DMS53 (cell line): Measurements from ENCODE around the gene C6orf120.

Experiments used
- DNase-seq: peaks from one replicate; lab custom pipeline; 2025; lab: John Stamatoyannopoulos, UW

Gene C6orf120

DNA sequence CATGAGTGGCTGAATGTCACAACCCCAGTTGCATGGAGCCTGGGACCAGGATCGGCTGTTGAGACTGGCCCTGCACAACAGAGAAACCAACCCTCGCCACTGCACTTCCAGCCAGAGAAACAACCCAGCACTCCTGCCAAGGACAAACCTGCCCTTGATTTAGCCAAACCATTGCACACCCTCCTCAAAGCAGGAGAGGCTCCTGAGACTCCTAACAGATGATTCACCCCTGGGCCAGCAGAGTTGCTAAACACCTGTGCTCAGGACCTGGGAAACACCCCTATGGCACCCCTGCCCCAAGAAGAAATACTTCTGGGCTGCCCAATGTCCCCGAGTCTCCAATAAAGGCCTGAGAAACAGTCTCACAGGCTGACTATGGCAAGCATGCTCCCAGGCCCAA lies 17.9 kb upstream of the C6orf120 start:
- DNase-seq, result no peak

DNA sequence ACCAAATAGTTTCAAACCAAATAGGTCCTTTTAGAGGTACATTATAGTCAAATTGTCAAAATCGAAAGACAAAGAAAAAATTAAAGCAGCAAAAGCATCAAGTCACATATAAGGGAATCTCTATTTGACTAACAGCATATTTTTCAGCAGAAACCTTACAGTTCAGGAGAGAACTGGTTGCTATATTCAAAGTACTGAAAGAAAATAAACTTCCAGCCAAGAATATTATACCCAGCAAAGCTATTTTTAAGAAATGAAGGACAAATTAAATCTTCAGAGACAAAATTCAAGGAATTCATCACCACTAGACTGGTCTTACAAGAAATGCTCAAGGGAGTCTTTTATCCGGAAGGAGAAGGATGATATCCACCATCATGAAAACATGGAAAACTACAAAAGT lies 16.1 kb upstream of the C6orf120 start:
- no peak for DNase-seq

DNA sequence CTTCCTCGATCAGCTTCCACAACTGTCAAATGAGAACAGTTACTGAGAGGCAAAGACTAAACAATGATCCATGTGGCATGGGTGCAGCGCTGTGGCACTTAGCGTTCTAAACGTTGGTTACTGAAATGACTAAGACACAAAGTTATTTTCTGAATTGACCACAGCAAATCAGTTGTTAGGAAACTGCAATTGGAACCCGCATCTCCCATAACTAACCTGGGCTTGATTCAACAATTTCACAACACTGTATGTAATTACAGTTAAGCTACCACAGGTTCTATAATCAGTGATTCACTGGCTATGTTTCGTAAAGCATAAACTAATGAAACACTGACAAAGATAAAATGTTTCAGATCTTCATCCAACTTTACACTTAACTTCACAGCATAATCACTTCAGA lies 12.6 kb upstream of the C6orf120 start:
- no peak for DNase-seq

DNA sequence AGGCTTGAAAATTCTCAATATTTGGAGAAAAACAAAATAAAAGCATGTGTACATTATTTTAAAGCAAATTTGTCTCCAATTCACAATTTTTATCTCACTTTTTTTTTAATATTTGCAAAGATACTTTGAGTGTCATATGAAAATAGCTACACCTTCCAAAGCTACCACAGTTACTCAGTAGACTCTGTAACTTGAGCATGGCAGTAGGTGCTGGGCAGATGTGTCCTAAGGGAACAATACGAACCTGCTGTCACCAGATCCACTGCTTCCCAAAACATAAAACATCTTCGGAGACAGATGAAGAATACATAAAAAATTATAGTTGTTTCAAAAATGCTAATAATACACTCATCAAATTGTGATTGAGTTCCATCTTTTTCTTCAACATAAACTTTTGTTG lies 10.7 kb upstream of the C6orf120 start:
- no peak for DNase-seq

DNA sequence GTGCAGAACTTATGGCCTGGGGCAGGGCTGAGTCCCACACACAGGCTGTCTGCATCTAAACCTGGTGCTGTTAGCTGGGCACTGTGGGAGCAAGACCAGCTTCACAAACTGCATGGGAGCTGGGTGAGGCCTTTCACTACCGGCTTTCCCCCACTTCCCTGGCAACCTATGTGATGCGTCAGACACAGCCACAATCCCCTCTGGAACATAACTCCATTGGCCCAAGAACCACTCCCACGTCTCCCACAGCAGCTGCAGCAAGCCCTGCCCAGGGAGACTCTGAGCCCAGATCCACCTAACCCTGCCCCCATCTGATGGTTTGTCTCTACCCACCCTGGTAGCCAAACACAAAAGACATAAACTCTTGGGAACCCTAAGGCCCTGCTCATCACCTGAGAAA lies 9.4 kb upstream of the C6orf120 start:
- DNase-seq, result no peak

DNA sequence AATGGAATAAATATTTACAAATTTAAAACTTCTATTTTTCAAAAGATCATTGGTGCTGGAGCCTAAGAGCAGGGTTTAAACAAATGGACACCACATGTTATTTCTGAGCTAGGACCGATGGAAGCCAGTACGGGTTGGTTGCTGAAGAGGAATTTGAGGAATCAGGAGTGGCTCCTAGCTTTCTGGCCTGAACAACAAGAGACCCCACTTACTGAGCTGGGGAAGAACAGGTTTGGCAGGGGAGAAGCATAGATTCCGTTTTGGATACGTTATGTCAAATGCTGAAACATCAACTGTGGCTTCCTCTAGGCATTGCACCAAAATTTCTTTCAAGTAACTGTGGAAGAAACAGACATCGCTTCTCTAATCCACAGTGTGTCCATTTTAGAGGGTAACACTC lies 6.8 kb upstream of the C6orf120 start:
- no peak for DNase-seq

DNA sequence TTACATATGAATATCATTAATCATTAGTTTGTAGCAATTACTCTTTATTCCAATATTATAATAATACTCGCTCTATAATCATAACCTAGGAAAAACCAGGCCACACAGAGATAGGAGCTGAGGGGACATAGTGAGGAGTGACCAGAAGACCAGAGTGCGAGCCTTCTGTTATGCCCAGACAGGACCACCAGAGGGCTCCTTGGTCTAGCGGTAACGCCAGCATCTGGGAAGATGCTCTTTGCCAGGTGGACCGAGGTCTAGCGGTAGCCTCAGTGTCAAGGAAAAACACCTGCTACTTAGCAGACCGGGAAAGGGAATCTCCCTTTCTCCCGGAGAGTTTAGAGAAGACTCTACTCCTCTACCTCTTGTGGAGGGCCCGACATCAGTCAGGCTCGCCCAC lies 4.8 kb upstream of the C6orf120 start:
- DNase-seq, result peak; percentile 29

DNA sequence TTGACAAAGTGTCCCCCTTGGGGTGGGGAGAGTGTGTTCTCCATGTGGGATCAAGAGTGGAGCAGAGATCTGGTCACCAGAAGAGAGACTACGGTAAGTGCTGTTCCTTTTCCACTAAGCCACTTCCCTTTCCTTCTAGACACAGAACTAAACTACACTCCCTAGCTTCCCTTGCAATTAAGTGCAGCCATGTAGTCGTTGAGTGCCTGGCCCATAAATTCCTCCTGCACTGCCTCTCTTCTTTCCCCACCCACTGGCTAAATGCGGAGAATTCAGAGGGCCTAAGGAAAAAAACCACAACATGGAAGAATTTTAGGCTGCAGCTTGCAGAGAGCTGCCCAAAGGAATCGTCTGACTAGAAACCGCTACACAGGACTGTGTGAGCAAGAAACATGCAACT lies 1.6 kb upstream of the C6orf120 start:
- DNase-seq, result no peak

DNA sequence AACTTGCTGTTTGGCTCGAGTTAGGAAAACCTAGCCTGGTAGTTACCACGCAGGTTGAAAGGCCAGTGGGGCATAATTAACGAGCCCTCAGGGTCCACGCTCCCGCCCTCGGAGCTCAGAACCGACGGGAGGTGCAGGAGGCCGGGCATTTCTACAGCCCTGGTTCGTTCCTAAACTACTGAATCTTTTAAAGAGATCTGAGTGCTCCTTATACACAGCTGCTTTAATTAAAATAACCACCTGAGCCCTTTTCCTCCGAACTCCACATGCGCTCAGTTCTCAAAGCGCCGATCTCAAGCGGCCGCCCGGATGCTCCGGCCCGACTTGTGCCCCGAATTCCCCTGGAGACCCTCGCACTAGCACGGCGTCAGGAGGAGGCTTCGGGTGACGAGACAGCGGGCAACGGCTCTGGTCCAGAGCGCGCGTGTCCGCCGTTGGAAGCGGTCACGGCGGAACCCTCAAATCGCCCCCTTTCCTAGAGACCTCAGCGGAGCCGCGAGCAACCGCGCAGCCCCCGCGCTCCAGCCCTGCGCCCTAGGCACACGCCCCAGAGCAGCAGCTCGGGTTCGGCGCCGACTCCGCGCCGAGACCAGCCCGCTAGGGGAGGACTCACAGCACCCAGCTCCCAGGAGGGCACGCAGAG lies 494 bp upstream of the C6orf120 start:
- DNase-seq, result peak; percentile 58

DNA sequence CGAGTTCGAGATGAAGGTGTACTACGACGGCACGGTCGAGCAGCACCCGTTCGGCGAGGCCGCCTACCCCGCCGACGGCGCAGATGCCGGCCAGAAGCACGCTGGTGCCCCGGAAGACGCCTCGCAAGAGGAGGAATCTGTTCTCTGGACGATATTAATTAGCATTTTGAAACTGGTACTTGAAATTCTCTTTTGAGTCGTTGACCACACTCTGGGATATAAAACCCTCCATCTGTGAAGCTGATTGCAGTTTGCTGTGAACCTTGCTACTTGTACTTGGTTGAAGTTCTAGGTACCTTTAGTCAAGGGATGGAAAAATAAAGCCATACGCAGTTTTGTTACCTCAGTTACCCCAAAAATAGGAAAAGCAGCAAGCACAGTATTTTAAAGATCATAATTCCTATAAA lies 917 bp downstream of the C6orf120 start:
- no peak for DNase-seq

DNA sequence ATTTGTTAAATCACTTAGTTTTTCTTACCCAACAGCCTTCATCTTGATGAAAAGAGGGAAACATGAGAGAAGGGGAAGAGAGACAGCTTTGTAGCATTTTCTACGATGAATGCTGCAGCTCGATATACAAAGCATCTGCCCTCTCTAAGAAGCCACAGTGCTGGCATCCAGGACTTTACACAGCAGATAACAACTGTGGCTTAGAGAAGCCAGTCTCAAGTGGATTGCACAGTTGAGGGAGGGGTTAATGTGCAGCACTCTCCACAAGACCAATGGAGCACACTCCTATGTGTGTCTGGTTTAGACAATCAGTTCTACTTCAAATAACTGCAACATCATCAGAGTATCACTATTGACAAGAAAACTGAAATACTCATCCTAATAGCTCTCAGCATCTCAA lies 5.8 kb downstream of the C6orf120 start:
- peak; percentile 52 for DNase-seq

DNA sequence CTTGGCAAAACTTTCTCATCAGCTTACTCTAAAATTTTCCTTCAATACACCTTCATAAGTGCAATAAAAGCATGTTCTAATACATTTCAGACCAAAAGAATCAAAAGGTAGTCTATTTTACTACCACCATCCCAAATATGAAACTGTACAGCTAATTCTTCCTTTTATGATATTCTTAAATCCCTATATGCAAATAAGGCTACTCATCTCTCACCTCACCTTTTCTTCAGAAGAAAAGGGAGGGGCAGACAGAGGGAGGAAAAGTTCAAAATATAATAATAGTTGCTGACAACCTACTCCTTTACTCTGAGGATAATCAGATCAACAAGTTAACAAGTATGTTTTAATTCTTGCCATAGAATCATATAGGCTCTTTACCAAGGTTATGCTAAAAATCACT lies 7.4 kb downstream of the C6orf120 start:
- no peak for DNase-seq

DNA sequence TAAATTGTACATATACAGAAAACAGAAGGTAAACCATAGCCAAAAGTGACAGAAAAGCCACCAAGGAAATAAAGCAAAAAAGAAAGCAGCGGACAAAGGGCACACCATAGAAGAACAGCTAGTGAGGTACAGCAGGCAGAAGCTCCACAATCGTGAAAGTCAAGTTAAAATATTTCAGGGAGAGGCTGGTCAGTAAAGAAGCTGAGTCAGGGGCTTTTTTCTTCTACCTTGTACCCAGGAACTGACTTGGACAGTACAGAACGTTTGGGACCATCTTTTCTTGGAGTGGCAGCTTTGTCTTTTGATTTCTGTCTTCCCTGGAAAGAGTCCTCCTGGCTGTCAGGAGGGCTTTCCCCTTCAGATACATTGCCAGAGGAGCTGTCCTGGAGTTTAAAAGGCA lies 8.1 kb downstream of the C6orf120 start:
- no peak for DNase-seq

DNA sequence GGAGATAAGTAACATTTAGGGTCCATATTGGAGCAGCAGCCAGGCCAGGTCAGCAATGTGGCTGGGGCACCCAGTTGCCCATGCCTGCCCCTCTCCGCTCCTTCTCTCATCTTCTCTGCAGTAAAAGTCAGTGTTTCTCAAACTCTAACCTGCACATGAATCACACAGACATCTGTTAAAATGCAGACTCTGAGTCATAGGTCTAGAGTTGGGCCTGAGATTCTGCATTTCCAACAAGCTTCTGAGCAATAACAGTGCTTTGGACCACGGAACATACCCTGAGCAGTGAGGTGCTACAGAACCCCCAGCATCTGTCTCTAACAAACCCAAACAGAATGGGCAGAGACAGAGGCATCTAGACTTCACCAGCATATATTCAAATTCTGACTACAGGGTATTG lies 12.3 kb downstream of the C6orf120 start:
- DNase-seq, result no peak

DNA sequence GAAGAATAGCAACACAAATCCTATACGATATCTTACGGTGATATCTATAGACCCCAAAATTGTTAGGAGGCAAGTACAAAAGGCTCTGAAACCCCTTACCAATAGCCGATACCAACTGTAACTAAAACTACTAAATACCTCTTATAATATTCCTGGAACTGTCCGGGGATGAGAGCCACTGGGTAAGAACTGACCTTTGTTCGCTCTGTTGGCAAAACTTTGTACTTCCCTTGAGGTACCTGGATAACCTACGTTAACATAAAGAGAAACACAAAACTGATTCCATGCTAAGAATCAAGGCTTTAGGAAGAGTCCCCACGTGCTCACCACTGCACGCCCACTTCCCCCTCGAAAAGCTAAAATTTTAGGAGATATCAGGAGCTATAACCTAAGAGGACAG lies 12.7 kb downstream of the C6orf120 start:
- no peak for DNase-seq

DNA sequence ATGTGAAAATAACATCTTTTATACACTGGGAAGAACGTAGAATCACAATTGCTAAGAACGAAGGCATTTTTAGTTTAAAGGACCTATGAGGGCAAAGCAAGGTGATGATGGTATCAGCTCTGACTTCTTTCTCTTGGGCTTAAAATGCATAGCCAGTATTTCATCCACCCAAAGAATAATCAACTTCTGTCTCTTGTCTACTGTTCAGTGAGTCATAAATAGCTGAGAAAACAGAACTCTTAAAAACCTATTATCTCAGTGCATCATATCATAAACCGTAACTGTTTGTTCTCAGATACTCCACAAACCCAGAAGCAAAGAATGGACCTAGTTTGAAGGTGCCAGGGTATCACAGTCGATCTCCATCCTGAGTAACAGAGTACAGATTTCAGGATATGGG lies 17.2 kb downstream of the C6orf120 start:
- DNase-seq, result no peak

DNA sequence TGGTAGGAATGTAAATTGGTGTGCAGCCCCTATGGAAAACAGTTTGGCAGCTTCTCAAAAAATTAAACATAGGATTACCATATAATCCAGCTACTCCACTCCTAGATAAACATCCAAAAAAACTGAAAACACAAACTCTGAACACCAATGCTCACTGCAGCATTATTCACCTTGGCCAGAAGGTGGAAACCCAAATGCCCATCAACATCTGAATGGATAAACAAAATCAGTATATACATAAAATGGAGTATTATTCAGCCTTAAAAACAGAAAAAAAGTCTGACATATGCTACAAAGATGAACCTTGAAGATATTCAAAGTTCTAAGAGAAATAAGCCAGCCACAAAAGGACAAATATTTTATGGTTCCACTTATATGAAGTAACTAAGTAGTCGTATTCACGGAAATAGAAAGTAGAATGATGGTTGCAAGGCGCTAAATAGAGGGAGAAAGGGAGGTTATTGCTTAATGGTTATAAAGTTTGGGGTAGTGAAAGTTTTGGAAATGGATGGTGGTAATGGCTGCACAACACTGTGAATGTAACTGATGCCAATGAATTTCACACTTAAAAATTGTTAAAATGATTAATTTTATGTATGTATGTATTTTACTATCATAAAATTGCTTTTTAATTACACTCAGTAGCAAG lies 18.4 kb downstream of the C6orf120 start:
- no peak for DNase-seq

DNA sequence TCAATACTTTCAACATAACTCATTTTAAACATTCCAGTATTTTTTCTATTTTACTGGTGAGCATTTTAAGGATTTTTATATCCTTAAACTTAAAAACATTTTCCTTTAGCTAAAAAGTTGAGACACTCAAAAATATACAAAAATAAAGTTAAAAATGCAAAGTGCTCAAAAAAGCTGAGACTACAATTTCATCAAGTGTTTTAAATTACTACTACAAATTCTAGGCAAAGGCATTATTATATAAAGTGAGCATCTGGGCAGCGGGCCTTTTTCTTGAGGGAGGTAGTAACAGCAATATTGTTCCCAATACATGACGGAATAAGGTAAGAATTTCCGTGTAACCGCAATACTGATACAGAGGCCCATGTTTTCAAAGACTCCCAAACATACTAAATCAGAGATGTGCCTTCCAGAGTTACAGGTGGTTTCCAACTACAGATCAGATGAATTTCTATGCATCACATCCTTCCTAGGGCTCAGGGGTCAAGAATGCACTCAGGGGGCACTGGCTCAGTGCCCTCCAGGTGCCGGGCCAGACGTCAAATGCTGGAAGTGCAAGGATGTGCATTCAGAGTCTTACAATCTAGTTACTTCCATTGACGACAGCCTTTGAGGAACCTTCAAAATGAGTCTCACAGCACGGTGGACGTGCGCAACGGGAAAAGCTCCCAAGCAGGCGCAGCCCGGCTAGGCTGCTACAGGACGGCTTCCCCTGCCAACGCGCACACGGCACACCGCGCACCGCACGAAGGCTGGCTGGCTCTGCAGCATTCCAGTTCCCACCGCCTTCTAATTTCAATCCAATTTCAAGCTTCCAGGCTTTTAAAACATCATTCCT lies 20.7 kb downstream of the C6orf120 start:
- peak; percentile 68 for DNase-seq

DNA sequence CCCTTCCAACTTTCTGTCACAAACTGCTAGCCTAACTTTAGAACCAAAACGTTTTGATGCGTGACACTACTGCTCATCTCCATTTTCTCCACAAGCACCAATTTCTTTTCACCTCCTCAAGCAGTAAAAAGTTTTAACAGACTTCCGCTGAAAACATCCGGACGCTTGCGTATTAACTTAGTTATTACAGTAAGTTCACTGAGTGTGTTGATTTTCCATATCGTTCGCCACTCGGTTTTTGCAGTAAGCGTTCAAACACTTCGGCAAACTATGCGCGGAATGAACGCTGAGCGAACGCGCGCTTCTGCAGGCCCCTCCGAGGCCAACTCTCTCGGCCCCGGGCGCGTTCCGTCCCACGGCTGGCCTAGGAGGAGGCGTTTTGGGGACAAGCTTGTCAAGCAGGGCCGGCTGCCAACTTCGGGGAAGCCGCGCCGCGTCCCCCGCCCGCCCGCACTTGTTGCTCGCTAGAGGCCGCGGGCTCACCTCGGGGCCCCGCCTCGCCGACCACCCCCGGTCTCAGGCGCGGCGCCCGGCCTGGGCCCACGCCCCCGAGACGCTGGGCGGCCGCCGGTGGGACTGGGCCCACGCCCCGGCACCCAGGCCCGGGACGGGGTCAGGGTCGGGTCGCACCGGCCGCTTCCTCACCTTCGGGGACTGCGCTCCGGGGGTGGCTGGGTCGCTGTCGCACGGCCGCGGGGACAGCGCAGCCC lies 21.4 kb downstream of the C6orf120 start:
- DNase-seq, result peak; percentile 63

DNA sequence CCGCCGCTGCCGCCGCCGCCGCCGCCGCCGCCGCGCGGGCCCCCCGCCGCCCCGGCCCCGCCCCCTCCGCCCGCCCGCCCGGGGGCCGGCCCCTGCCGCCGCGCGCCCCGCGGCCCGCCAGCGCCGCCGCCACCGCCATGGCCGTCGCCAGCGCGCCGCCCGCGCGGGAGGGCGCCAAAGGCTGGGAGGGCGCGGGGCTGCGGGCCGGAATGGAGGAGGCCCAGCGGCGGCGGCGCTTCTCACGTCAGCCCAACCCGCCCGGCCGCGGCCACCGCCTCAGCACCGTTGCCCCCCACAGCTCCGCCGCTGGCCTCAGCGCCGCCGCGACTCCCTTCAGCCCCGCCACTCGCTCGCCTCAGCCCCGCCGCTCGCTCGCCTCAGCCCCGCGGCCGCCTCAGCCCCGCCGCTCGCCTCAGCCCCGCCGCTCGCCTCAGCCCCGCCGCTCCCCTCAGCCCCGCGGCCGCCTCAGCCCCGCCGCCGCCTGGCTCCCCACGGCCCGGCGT lies 22.1 kb downstream of the C6orf120 start:
- DNase-seq, result peak; percentile 70

DNA sequence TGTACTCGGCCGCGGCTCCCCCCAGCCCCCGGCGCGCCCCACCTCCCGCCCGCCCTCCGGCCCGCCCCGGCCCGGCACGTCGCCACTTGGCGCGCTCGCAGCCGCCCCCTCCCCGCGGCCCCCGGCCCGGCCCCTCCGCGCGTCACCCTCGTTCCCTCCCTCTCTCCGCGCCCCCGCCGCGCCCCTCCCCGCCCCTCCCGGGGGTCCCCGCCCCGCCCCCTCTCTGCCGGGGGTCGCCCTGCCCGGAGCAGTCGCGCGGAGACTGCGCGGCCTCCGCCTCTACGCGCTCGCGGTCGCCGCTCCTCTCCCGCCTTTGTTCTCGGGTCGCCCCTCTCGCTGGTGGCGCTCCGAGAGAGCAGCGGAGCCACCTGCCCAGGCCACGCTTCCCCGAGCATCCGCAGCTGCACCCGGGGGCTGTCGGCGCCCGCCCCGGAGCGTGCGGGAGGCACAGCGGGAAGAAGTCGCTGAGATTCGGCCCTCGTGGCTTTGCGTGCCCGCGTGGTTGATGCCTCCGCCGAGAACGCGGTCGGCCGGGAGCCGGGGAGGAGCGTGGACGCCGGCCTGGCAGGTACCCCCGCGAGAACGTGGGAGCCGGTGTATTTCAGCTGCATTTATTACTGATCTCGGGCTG lies 22.7 kb downstream of the C6orf120 start, which contains the start of gene PHF10:
PHF10 (minus strand) TSS at position 7 of the 631 bp plus-strand sequence. CDS start 569 bp downstream, outside the sequence.
- peak; percentile 76 for DNase-seq
